ENCODE results near the gene AP3S2.
"Not testable (repeated sequence)": the region's sequence is repeated elsewhere in the genome, so short reads cannot be mapped to it uniquely, and the experiment has no call there.

Gene AP3S2

DNA sequence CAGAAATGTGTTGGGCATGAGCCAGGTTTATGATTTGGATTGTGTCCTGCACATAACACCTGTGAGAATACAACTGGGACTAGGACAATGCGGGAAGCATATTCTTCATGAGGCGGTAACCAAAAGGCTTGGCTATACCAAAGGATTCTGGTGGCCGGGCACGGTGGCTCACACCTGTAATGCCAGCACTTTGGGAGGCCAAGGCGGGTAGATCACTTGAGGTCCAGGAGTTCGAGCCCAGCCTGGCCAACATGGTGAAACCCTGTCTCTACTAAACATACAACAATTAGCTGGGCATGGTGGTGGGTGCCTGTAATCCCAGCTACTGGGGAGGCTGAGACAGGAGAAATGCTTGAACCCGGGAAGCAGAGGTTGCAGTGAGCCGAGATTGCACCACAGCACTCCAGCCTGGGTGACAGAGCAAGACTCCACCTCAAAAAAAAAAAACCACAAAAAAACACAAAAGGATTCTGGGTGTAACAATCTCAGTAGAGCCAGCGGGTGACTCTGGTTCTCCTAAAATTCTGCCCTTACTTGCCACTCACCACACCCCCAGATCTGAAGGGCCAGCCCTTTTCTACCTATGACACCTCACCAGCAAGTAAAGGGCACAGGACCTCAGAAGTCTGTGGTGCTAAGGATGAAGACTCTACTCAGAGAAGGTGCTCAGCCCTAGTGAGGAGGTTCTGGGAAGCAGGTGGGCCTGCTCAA, 59.2 kb downstream of the AP3S2 start:
- not testable (repeated sequence) for DNase-seq (ENCODE audit: low read depth in 2 of 2)

DNA sequence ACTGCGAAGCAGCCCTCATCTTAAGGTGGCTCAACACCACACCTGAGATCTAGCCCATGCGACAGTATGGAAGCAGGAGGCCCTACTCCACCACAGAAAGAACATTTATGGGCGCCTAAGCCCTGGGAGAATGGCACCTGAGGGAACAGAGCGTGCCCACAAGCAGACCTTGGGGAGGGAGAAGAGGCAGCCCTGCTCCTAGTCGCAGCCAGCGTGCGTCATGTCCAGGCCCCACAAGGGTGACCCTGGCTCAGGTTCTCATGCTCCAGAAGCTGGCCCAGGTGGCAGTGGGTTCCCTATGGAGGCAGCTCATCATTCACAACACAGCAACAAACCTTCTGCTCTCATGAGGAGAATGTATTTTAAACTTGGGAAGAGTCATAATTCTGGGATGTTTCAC, 59.8 kb downstream of the AP3S2 start:
- DNase-seq (ENCODE audit: low read depth in 2 of 2): no peak

DNA sequence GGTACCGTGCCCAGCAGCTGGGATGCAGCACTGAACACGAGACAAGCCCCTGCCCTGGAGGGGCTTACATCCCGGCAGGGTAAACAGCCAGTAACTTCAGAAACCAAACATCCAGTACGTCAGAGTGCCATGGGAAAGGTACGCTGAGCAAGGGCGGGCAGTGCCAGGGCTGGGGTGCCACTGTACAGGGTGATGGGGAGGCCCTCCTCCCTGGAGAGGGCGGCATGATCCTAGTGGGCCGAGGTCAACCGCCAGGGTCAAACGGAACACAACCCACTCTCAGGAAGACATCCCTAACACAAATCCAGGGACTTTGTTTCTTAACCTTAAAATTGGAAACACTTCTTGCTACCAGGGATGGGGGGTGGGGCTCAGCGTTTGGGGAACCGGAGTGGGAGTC, 63.2 kb downstream of the AP3S2 start:
- no peak for DNase-seq (ENCODE audit: low read depth in 2 of 2)

DNA sequence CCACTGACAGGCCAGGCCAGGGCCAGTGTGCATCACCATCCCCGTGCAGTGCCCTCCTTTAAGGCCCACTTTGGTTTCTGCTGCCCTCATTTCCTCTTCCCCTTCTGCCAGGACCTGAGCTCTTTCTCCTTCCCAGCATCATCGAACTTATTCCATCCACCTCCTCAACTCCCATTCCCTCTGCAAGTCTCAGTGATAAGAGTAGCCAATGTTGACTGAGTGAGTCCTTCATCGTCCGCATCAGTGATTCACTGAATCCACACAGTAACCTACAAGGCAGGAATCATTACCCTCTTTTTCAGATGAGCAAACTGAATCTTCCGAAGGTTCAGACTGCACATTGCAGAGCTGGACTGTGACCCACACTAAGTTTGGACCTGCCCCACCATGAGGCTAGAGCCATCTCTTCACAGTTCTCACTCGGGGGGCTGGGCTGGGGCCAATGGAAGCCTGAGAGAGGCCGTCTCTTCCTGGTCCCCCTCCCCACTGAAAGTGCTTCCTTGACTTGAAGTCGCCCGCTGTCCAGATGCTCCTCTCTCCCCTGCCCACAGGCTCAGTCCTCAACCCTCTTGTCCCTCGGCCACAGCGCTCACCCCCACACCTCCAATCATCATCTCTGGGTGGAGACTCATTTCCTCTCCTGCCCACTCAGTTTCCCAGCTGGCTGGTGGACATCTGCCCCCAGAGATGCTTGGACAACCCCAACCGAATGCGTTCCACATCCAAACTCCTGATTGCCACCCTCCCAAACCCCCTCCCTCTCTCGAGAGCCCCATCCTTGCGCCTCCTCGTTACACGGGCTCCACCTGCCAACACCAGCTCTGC, 64.0 kb downstream of the AP3S2 start:
- DNase-seq (ENCODE audit: low read depth in 2 of 2): no peak

DNA sequence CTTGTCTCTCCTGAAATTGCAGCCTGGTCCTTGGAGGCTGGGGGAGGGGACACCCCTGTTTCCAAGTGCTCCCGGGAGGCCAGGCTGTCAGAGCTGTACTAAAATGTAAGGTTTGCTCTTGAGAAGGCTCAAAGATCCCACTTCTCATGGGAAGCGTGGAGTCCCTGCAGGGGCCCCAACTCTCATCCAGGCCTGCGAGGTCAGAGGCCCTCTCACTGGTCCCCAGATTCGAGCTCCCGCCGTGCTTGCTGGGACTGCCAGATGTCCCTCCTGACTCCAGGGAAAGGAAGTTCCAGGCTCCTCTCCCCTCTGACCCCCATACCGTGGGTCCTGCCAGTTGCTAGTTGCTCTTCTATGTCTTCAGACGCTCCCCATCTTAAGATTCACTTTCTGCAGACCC, 64.6 kb downstream of the AP3S2 start:
- DNase-seq (ENCODE audit: low read depth in 2 of 2): no peak

DNA sequence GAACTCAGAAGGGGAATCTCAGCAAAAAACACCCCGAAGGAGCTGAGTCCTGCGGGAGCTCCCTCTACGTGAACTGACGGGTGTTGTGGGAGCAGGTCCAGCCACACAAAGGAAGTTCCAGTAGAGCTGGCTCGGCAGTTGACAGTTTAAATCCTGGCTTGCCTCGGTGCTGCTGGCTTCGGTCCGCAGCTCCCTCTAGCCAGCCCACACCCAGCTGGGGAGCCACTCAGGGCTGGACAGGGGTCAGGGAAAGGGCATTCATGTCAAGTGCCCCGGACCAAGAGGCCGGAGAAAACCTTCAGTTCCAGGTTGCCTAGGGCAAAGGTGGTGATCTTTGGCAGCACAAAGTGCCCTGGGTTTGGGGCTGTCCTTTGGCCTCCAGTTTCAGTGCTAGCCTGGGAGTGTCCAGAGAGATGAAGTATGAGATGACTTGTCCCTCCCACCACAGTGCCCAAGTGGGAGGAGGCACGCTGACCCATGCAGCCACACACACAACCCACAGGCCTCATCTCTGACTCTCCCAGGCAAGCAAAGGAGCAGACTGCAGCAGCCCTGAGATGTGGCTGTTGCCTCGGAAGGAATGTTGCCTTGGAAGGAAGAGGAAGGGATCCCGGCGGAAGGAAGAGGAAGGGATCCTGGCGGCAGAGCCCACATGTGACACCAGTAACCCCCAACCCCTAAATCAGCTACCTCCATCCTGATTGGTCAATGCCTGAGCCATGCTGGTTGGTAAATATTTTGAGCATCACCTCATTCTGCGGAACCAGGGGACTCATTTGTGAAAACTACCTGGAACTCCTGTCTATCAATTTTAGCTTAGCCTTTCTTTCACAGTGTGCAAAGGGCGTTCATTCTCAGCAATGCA, 65.3 kb downstream of the AP3S2 start:
- DNase-seq (ENCODE audit: low read depth in 2 of 2): no peak

DNA sequence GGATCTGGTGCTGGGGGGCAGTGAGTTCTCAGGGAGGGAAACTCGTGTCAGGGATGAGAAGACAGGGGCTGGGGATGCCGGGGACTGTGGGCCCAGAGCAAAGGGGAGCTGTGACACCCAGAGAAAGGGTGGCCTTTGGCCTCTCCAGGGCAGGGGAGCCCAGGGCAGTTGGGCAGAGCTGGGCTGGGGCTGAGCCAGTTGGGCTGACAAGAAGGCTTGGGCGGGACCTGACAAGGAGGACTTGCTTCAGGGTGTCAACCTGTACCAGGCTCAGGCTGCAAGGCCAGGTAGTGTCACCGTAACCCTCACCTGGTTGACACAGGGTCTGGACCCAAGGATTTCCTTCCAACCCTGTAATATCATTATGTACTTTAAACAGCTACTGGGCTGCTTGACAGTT, 66.0 kb downstream of the AP3S2 start:
- no peak for DNase-seq (ENCODE audit: low read depth in 2 of 2)

DNA sequence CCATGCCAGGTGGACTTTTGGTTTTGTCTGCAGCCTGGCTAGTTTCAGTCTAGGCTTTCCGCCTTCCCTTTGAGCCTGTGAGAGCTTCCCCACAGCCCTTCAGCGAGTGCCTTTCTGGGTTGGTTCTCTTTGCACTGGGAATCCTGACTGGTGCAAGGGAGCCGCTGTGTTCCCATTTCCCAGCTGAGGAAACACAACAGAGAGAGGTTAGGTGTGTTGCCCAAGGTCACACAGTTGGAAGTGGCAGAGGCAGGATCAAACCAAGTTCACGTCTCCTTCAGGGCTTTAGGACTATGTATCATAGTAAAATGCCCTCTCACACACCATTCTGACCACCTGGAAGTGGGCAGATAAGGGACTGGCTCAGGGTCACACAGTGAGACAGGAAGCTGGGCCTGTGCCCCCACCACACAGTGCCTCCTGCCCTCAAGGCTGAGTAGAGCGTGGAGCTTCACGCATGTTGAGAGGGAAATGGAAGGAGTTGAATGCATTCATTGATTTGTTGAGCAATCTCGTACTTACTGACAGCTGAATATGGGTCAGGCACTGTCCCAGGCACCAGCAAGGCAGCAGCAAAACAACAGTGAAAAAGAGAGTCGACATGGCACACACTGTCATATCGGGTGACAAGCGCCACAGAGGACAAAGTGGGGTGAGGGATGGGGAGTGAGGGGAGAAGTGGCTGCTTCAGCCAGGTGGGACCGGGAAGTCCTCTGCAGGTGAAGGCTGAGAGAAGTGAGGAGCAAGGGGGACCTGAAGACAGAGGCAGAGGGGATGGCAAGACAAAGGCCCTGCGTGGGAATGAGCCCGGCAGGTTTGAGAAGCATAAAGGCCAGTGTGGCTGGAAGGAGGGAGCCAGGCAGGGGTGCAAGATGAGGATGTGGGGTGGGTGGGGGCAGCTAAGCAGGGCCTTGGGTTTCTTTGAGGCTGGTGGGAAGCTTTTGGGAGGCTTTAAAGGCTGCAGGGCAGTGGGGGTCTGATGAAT, 66.8 kb downstream of the AP3S2 start:
- DNase-seq (ENCODE audit: low read depth in 2 of 2): no peak

DNA sequence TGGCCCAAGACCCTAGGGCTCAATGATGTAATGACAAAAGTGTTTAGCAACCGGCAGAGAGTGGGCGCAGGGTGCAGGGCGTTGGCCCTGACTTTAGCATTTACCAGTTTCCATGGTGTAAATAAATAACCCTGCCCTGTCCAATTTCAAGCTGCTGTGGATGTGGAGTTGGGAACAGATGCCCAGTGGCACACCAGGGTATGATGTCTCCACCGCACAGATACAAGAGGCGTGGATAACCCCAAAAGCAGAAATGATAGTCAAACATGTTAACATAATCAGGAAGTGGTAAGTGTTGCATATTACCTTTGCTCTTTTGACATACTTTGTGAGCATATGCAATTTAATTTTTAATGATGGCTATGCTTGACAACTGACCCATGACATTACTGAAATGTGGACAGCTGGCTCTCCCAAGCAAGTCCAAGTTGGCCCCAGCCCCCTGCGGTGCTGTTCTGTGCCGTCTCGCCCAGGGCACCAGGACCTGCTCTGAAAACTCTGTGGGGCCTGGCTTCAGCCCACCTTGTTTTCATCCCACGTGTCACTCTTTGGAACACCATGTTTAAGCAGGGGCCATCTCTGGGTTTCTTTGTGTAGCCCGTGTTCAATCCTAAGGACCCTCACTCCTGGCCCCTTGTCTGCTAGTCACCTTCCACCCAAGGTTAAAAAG, 68.4 kb downstream of the AP3S2 start:
- DNase-seq (ENCODE audit: low read depth in 2 of 2): no peak

DNA sequence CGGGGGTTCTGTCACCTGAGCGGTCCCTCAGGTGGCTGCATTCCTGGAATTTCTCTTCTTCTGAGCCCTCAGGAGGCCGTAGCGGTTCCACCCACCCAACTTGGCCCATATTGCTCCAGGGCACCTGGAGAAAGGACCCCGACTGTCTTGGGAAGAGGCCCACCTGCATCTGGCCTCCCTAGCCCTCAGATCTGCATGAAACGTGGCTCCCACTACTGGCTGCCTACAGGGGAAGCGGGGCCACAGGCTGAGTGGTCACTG, 69.3 kb downstream of the AP3S2 start:
- no peak for DNase-seq (ENCODE audit: low read depth in 2 of 2)

DNA sequence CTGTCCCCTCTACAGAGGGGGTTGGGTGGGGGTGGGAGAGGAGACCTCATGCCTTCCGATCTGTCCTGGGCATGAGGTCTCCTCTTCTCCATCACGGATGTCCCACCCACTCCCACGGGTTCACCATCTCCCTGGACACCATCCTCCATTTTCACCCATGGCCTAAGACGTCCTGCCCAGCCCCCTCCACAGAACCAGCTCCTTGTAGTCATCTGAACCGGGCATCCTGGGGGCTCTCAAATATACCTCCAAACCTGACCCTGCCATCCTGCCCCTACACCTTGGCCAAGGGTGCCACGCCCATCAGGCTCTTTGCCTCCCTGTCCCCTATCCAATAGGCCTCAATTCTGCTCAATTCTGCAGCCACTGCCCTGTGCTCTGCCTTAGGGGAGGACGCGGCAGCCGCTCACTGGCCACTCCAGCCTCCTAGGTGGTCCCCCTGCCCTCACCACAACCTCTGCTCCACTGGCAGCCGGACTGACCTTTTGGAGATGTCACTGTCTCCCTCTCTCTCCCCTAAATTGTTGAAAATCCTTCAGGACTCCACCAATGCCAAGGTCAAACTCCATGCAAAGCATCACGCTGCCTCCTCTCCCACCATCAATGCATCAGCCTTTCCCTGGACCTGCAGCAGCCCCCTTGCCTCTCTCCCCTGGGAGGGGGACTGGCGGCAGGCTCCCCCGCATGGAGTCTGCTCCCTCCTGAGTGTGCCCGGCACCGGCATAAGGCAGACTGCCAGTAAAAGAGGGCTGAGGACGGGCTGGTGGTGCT, 69.8 kb downstream of the AP3S2 start:
- no peak for DNase-seq (ENCODE audit: low read depth in 2 of 2)

DNA sequence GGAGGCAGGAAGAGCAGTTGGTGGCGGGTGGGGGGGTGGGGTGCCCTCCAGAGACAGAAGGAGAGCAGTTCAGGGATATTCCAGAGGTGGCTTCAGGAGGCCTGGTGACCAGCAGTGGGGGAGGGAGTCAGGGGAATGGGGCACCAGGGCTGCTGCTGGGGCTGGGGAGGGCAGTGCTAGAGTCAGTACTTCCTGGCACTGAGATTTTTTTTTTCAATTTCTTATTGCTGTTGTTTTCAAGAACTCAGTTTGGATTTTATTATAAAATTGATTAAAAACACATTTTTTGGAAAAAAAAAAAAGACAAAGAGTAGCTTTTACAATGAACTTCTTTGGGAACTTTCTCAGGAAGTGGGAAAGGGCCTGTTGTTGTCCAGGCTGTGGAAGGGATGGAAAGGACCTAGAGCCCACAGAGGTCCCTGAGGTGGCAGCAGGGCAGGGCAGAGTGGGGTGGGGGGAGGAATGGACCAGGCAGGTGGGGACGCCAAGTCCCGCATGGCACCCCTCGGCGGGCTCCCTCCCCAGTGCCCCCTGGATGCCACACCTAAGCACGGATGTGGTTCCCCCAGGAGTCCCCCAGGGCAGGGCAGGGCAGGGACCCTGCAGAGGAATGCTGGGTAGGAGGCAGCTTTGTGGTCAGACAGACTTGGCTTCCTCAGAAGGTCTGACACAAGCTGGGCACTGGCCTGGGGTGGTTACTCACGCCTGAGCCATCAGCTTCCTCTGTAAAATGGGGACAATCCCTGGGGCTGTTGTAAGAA, 70.7 kb downstream of the AP3S2 start:
- DNase-seq (ENCODE audit: low read depth in 2 of 2): no peak

DNA sequence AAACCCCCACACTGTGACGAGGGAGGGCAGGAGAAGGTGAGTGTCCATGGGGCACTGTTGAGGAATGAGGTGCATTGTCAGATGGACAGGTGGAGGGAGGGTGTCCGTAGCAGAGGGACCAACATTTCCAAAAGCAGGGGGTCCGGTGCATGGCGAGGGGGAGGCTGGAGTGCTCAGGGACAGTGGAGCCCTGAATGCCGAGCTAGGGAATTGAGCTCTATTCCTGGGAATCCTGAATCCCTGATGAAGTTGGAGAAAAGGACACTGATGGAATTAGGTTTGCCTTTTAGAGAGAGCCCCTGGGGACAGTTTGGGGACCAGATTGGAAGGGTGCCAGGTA, 71.2 kb downstream of the AP3S2 start:
- no peak for DNase-seq (ENCODE audit: low read depth in 2 of 2)

DNA sequence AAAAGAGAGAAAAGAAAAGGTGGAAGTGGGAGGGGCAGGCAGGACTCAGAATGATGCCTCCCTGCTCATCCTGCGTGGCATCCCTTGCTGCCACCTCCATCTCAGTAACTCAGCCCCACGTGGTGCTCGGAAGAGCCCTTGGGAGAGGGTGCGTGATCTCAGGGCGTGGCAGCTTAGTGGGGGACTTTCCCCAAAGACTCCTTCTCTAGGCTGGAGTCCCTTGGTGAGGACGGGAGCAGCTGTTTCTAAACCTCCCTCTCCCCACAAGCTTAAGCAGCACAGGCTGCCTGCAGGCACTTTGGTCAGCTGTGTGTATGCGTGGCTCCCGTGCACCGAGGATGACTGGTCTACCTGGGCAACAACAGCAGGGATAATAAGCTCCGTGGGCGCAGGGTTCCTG, 71.8 kb downstream of the AP3S2 start:
- DNase-seq (ENCODE audit: low read depth in 2 of 2): no peak

DNA sequence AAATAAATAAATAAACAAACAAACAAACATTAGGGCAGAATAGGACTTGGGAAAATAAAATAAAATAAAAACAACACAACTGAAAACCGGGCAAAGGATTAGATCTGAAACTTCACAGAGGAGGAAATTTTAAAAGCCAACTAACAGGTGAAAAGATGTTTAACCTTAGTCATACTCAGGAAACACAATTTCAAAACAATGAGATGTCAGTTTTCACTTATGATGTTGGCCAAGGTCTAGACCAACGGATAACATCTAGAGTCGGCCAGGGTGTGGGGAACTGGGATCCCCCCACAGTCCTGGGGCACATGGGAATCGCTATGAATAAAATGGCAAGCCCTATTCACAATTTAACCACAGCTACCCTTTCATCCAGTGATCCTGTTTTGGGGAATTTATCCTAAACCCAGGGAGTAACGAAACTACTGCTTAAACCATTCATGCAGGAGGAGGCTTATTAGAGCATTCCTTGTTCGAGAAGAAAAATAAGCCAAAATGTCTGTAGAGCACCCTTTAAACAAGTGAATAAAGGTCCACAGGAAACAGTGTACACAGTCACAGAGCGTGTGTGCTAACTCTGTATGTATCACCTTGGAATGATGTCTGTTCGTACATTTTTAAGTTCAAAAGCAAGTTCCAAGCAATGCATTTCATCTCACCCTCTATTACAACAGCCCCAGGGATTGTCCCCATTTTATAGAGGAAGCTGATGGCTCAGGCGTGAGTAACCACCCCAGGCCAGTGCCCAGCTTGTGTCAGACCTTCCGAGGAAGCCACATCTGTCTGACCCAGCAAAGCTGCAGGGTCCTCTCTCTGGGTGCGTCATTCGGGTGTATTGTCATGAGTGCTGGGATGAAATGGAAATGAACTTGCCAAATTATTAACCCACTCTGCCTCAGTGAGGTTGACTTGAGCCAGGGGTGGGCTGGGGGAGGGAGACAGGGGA, 72.9 kb downstream of the AP3S2 start:
- no peak for DNase-seq (ENCODE audit: low read depth in 2 of 2)

DNA sequence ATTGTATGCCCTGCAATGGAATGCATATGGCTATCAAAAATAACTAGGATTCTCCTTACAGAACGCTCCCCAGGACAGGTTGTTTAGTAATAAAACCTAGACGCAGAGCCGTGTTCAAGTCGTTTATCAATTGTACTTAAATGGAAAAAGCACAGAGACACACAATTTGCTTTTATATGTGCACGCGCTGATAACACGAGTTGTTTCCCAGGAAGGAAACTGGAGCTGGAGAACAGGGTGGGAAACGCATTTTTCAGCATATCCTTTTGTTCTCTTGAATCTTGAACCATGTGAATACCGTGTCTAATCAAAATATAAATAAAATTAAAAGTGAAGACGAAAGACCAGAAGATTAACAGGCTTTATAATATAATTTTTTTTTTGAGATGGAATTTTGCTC, 75.5 kb downstream of the AP3S2 start:
- DNase-seq (ENCODE audit: low read depth in 2 of 2): no peak

DNA sequence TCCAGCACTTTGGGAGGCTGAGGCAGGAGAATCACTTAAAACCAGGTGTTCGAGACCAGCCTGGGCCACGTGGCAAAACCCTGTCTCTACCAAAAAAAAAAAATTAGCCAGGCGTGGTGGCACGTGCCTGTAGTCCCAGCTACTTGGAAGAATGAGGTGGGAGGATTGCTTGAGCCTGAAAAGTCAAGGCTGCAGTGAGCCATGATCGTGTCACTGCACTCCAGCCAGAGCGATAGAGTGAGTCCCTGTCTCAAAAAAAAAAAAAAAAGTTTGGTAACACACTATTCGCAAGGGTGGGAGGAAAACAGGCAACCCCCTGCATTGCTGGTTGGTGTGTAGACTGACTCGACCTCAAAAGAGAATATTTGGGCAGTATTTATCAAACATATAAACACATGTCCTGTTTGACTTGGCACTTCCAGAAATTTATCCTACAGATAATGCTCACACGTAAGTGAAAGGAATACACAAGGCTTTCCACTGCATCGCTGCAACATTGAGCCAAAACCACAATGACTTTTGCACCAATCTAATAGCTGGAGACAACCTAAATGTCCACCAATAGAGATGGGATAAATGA, 76.0 kb downstream of the AP3S2 start:
- no peak for DNase-seq (ENCODE audit: low read depth in 2 of 2)

DNA sequence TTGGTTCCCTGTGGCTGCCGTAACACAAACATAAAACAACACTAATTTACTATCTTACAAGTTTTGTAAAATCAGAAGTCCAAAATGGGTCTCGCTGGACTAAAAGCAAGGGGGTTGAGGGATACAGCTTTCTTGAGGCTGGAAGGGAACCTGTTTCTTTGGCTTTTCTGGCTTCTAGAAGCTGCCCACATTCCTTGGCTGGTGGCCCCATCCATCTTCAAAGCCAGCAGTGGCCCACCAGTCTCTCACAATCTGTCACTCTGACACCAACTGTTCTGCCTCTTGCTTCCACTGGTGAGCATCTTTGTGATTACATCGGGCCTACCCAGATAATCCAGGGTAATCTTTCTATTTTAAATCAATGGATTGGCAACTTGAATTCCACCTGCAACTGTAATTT, 78.0 kb downstream of the AP3S2 start:
- DNase-seq (ENCODE audit: low read depth in 2 of 2): no peak

Data from stimulated activated CD8-positive, alpha-beta memory T cell treated with anti-CD3 and anti-CD28 coated beads, Interleukin-2, amount 100 ng/mL, for 48 hours (primary cell).